Activated CD8-positive, alpha-beta T cell treated with anti-CD3 and anti-CD28 coated beads for 36 hours (primary cell): ENCODE data around the gene FCHSD1. TPM values are rescaled to one million over a fixed set of nuclear protein-coding genes. Genes with fewer than 3 reads are reported as not detected.
"Not testable (repeated sequence)": the region's sequence is repeated elsewhere in the genome, so short reads cannot be mapped to it uniquely, and the experiment has no call there.

ENCODE experiments used
- ATAC-seq: fragments of 200-7000 bp; cut with Tn5 transposase; one replicate; pipeline ENCODE4 v1.10.0; 2021; ENCODE audit warnings: mild to moderate bottlenecking, moderate library complexity
- CTCF ChIA-PET: fragments of 350-600 bp; sonication (Branson Sonifier 250); formaldehyde crosslinking; loops from one replicate; lab custom pipeline; 2021; ENCODE audit warnings: antibody characterized with exemption; lab: Charles Lee
- POLR2A ChIA-PET: fragments of 350-600 bp; sonication (Branson Sonifier 250); formaldehyde crosslinking; loops from one replicate; lab custom pipeline; 2021; ENCODE audit warnings: antibody characterized with exemption; lab: Charles Lee
- DNase-seq: peaks from one replicate; pipeline ENCODE4 v3.0.0-alpha.2; 2020
- H3K27ac Mint-ChIP-seq: one replicate; pipeline ENCODE4 v1.8.0; 2021; ENCODE audit warnings: mild to moderate bottlenecking, mixed read lengths
- H3K27me3 Mint-ChIP-seq: one replicate; pipeline ENCODE4 v1.8.0; 2021; ENCODE audit warnings: mixed read lengths
- H3K36me3 Mint-ChIP-seq: one replicate; pipeline ENCODE4 v1.8.0; 2021; ENCODE audit warnings: low read depth, mixed read lengths
- H3K4me1 Mint-ChIP-seq: one replicate; pipeline ENCODE4 v1.8.0; 2021; ENCODE audit warnings: low read depth, mixed read lengths
- H3K4me3 Mint-ChIP-seq: one replicate; pipeline ENCODE4 v1.8.0; 2021; ENCODE audit warnings: mild to moderate bottlenecking, moderate library complexity, mixed read lengths
- H3K9me3 Mint-ChIP-seq: one replicate; pipeline ENCODE4 v1.8.0; 2021; ENCODE audit warnings: mixed read lengths
- CTCF ChIP-seq: fragments of 200-600 bp; IDR thresholded peaks from one replicate; pipeline ENCODE4 v1.8.0; 2022; ENCODE audit warnings: antibody characterized with exemption, mild to moderate bottlenecking
- intact Hi-C: fragments of 100-400 bp; cut with micrococcal nuclease; formaldehyde crosslinking; loops from one replicate; pipeline ENCODE4 v1.10.0; 2022
- total RNA-seq, 2 experiments: library from RNA; stranded (reverse); gene quantifications; one replicate each; pipeline ENCODE4 v1.2.3, GENCODE V29; 2021

FCHSD1 gene
- total RNA-seq, 2 experiments from 2014 or later = 30.1 to 31.8 TPM

DNA sequence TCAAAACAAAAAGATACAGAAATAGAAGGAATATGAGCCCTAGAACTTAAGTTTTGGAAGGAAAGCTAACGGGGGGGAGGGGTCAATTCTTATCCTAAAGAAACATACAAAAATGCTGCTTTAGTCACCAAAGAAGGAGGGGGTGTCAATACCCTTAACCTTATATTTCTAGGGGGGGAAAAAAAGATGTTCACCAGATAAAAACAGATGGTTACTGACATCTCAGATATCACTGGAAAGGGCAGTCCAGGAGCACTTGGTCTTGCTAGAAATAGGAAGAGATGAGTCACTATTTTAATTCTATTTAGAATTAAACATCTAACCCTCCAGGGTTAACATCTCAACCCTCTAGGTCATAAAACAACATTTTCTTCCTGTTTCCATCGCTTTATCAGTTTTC lies 34.1 kb downstream of the FCHSD1 start:
- ChIA-PET POLR2A (interaction anchor here (0.7 to 4.1 kb wide), 10 partner anchors 9 to 101 kb away, joined by 3 to 37 read pairs (median 5); partner anchors contain the start of genes HDAC3 and RELL2), CTCF (interaction anchor here (1.2 to 13.6 kb wide), 11 partner anchors 12 to 396 kb away, joined by 3 to 297 read pairs (median 7); partner anchors contain the start of genes GNPDA1, HDAC3 and RELL2)
- Mint-ChIP-seq H3K9me3 (no peaks in the 10 kb centered on the region), H3K27me3 (no peaks in the 10 kb centered on the region), H3K4me3 (peak overlapping the region; percentile 99), H3K4me1 (peaks cover 61% of the 10 kb centered on the region), H3K36me3 (peaks cover 49% of the 10 kb centered on the region), H3K27ac (peak overlapping the region; percentile 96)
- no peak for ATAC-seq
- no peak for DNase-seq
- intact Hi-C loops = no loop called here
- TF ChIP-seq CTCF = no peak

DNA sequence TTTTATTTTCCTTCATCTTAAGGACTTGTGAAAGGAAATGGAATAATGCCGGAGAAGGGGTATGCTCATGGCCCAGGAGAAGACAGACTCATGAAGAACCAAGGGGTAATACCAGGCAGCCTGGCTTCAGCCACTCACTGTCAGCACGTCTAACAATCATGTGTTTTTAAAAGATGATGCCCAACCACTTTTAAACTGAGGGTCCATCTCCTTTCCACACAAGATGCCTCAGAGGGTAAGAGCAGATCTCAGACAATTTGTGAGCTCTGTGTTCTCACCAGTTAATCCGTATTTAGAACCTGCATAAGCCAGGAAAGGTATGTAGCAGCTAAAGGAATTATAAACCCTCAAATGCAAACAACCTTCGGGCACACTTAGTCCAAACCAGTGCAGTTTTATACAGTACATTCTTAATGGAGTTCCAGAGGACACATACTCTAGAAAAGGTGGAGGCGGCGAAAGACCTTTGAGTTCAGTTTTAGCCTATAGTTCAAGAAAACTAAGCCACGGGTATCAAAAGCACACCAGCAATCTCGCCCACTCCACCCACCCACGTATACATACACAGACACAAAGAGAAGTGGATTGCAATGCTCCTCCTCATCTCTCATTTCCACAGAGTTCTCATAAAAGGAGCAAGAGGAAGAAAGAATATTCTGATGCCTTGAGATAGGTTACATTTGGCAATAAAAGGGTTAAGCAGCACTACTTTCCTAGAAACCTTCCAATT lies 35.1 kb downstream of the FCHSD1 start:
- Mint-ChIP-seq H3K9me3 (no peaks in the 10 kb centered on the region), H3K4me1 (peaks cover 63% of the 10 kb centered on the region), H3K27me3 (no peaks in the 10 kb centered on the region), H3K36me3 (peaks cover 47% of the 10 kb centered on the region), H3K4me3 (peak overlapping the region; percentile 99), H3K27ac (peak overlapping the region; percentile 96)
- ChIA-PET POLR2A (interaction anchor here (0.7 to 4.1 kb wide), 7 partner anchors 8 to 100 kb away, joined by 3 to 37 read pairs (median 4); partner anchors contain the start of genes HDAC3 and RELL2), CTCF (interaction anchor here (0.8 to 13.6 kb wide), 11 partner anchors 11 to 397 kb away, joined by 3 to 297 read pairs (median 7); partner anchors contain the start of genes GNPDA1, HDAC3 and RELL2)
- DNase-seq (peak; percentile 46), ATAC-seq (no peak)
- TF ChIP-seq CTCF = no peak
- intact Hi-C loops = no loop called here

DNA sequence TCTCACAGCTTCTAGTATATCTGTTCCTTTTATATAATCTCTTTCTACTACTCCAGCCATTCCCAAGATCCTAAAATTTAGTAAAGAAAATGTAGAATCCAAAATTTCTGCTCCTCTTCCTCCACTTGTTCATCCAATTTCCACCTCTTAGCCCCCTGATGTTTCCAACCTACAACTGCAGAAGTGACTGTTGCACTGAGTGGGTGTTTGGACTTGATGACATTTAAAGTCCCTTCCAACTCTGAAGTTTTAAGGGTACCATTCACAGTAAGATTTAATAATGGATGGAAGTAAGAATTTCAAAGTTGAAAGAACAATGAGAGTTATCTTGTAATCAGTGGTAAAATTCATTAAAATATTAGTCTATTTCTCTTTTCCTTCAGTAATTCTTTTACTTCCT lies 37.9 kb downstream of the FCHSD1 start:
- intact Hi-C loops = no loop called here
- no peak overlapping the region for H3K4me3 Mint-ChIP-seq
- peaks cover 46% of the 10 kb centered on the region for H3K36me3 Mint-ChIP-seq
- ATAC-seq (no peak), DNase-seq (no peak)
- H3K9me3 Mint-ChIP-seq = no peaks in the 10 kb centered on the region
- H3K4me1 Mint-ChIP-seq = peaks cover 76% of the 10 kb centered on the region
- no peak for TF ChIP-seq CTCF
- CTCF ChIA-PET = interaction anchor here (1.9 to 13.6 kb wide), 3 partner anchors 21 to 46 kb away, joined by 4 to 297 read pairs (median 8); no protein-coding TSS in a partner anchor
- POLR2A ChIA-PET = no interaction called here
- H3K27me3 Mint-ChIP-seq = no peaks in the 10 kb centered on the region
- H3K27ac Mint-ChIP-seq = peak overlapping the region; percentile 54

- TF ChIP-seq CTCF = no peak
- Mint-ChIP-seq H3K36me3 (peaks cover 39% of the 10 kb centered on the region), H3K27ac (peak overlapping the region; percentile 43), H3K27me3 (no peaks in the 10 kb centered on the region), H3K9me3 (no peaks in the 10 kb centered on the region), H3K4me3 (no peak overlapping the region), H3K4me1 (peaks cover 83% of the 10 kb centered on the region)
- ChIA-PET CTCF (interaction anchor here (13.6 kb wide), 1 partner anchor 19 kb away, joined by 297 read pairs; no protein-coding TSS in a partner anchor), POLR2A (interaction anchor here (1.3 kb wide), 1 partner anchor 8 kb away, joined by 3 read pairs; no protein-coding TSS in a partner anchor)
- no peak for DNase-seq
- ATAC-seq = no peak
- intact Hi-C loops = no loop called here
These were observed 39.9 kb downstream of the FCHSD1 start for GRCh38 chr5:141611289-141611688.

DNA sequence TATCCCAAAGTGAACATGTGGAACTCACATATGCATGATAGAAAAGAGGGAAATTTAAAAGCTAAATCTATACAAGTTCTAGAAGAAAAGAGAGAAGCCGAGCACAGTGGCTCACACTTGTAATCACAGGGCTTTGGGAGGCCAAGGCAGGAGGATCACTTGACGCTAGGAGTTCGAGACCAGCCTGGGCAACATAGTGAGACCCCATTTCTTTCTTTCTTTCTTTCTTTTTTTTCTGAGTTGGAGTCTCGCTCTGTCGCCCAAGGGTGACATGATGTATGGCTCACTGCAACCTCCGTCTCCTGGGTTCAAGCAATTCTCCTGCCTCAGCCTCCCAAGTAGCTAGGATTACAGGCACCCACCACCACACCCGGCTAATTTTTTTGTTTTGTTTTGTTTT lies 41.3 kb downstream of the FCHSD1 start:
- ChIA-PET CTCF (interaction anchor here (0.9 to 9.6 kb wide), 4 partner anchors 8 to 46 kb away, joined by 3 to 132 read pairs (median 26); partner anchors contain the start of genes DIAPH1 and RELL2), POLR2A (interaction anchor here (1.3 to 3.3 kb wide), 3 partner anchors 10 to 27 kb away, joined by 3 to 9 read pairs (median 9); partner anchors contain the start of genes HDAC3 and RELL2)
- ATAC-seq, DNase-seq, H3K4me3 Mint-ChIP-seq, H3K27me3 Mint-ChIP-seq, intact Hi-C loops, H3K9me3 Mint-ChIP-seq: not testable (repeated sequence)
- Mint-ChIP-seq H3K4me1 (peaks cover 84% of the 10 kb centered on the region), H3K36me3 (peaks cover 34% of the 10 kb centered on the region), H3K27ac (peak overlapping the region; percentile 75)
